Activated naive CD4-positive, alpha-beta T cell treated with anti-CD3 and anti-CD28 coated beads, Interleukin-2, amount 50 U/mL, for 24 hours (primary cell): ENCODE measurements around the gene DCHS2.

Experiments
- H3K27ac Mint-ChIP-seq: one replicate; pipeline ENCODE4 v1.8.0; 2021; ENCODE audit warnings: mild to moderate bottlenecking, mixed read lengths
- H3K27me3 Mint-ChIP-seq: one replicate; pipeline ENCODE4 v1.8.0; 2021; ENCODE audit warnings: mixed read lengths
- H3K36me3 Mint-ChIP-seq: one replicate; pipeline ENCODE4 v1.8.0; 2021; ENCODE audit warnings: mixed read lengths
- H3K4me1 Mint-ChIP-seq: one replicate; pipeline ENCODE4 v1.8.0; 2021; ENCODE audit warnings: mixed read lengths
- H3K4me3 Mint-ChIP-seq: one replicate; pipeline ENCODE4 v1.8.0; 2021; ENCODE audit warnings: mild to moderate bottlenecking, mixed read lengths
- H3K9me3 Mint-ChIP-seq: one replicate; pipeline ENCODE4 v1.8.0; 2021; ENCODE audit warnings: mixed read lengths

The DCHS2 gene

DNA sequence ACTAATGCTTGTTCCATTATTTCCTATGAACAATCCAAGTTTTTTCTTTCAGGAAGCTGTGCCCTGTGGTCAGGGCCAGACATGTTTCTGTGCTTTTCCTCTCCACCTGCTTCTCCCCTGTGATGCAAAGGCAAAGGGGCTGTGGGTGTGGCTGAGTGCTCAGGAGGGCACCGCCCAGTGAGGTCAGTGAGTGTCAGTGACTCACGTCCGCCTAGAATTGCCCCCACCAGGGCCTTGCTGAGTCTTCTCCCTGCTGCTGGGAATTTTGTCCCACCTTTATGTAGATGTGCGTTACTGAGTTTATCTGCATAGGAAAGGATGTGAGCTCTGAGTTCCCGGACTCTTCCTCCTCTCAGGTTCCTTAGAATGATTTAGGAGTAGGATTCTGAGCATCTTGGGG lies 283.2 kb downstream of the DCHS2 start:
- Mint-ChIP-seq H3K4me1 (no peaks in the 10 kb centered on the region), H3K4me3 (no peak overlapping the region), H3K36me3 (no peaks in the 10 kb centered on the region), H3K9me3 (no peaks in the 10 kb centered on the region), H3K27me3 (peaks cover 4% of the 10 kb centered on the region), H3K27ac (no peak overlapping the region)

DNA sequence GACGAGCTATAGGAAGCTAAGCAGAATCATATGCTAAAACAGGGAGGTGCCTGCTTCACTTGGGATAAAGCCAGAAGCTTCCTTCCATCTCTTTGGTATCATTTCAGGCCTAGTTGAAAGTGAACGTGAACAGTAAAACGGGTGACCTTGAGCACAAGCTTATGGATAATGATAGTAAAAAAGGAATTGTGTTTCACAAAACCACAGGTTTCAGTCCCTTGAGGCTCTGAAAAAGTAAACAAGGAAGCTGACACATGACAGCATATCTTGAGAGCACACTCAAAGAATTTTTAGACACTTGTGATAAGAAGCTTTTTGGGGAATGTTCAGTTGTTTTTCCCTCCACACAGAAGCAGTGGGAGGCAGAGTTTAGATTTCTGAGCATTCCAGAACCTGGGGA lies 286.1 kb downstream of the DCHS2 start:
- Mint-ChIP-seq H3K27me3 (peaks cover 10% of the 10 kb centered on the region), H3K4me1 (no peaks in the 10 kb centered on the region), H3K36me3 (no peaks in the 10 kb centered on the region), H3K27ac (no peak overlapping the region), H3K4me3 (no peak overlapping the region), H3K9me3 (no peaks in the 10 kb centered on the region)

DNA sequence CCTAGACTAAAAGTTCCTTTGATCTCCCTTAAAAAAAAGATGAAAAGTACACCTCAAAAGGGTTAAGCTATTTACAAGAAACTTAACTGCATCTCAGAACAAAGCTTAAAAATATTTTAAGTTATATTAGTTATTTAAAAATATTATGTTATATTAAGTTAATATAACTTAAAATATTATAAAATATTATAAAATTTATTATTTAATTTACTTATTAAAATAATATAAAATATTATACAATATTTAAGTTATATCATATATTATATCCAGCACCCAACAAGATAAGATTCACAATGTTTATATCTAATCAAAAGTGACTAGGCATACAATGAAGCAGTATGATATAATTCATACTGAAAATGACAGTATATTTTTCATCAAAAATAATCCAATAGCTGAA lies 296.9 kb downstream of the DCHS2 start:
- peaks cover 14% of the 10 kb centered on the region for H3K9me3 Mint-ChIP-seq
- H3K27ac Mint-ChIP-seq: no peak overlapping the region
- peaks cover 15% of the 10 kb centered on the region for H3K27me3 Mint-ChIP-seq
- H3K4me1 Mint-ChIP-seq: no peaks in the 10 kb centered on the region
- no peaks in the 10 kb centered on the region for H3K36me3 Mint-ChIP-seq
- H3K4me3 Mint-ChIP-seq: no peak overlapping the region

DNA sequence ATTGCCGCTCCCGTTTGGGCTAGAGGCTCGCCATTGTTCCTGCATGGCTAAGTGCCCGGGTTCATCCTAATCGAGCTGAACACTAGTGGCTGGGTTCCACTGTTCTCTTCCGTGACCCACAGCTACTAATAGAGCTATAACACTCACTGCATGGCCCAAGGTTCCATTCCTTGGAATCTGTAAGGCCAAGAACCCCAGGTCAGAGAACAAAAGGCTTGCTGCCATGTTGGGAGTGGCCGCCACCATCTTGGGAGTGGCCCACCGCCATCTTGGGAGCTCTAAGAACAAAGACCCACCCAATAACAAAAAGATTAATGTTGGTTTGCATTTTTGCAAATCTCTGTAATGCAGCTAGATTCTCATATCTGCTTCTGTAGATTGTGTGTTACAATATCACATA lies 299.0 kb downstream of the DCHS2 start:
- H3K4me3 Mint-ChIP-seq: no peak overlapping the region
- H3K4me1 Mint-ChIP-seq: no peaks in the 10 kb centered on the region
- H3K36me3 Mint-ChIP-seq: no peaks in the 10 kb centered on the region
- no peak overlapping the region for H3K27ac Mint-ChIP-seq
- peaks cover 13% of the 10 kb centered on the region for H3K9me3 Mint-ChIP-seq
- peaks cover 14% of the 10 kb centered on the region for H3K27me3 Mint-ChIP-seq

GRCh38 chr4:154189346-154189745 lies 302.3 kb downstream of the DCHS2 start:
- Mint-ChIP-seq H3K4me1 (no peaks in the 10 kb centered on the region), H3K36me3 (no peaks in the 10 kb centered on the region), H3K4me3 (no peak overlapping the region), H3K27ac (no peak overlapping the region), H3K9me3 (no peaks in the 10 kb centered on the region), H3K27me3 (peaks cover 12% of the 10 kb centered on the region)

DNA sequence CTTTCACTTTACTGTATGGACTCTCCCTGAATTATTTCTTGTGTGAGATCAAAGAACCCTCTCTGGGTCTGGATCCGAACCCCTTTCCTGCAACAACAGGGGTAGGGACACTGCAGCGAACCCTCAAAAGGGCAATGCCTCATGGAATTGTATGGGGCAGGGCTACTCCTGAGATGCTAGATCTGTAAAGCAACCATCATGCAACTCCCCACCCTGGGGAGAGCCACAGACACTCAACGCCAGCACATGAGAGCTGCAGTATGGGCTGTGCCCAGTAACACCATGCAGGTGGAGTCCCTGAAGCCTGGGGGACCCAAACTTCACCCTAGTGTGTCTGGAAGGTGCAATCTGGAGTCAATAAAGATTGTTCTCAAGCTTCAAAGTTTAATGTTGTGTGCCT lies 304.7 kb downstream of the DCHS2 start:
- H3K4me1 Mint-ChIP-seq: no peaks in the 10 kb centered on the region
- H3K27ac Mint-ChIP-seq: no peak overlapping the region
- H3K27me3 Mint-ChIP-seq: peaks cover 12% of the 10 kb centered on the region
- no peak overlapping the region for H3K4me3 Mint-ChIP-seq
- H3K36me3 Mint-ChIP-seq: no peaks in the 10 kb centered on the region
- no peaks in the 10 kb centered on the region for H3K9me3 Mint-ChIP-seq

GRCh38 chr4:154186035-154186434 lies 305.6 kb downstream of the DCHS2 start:
- Mint-ChIP-seq H3K9me3 (no peaks in the 10 kb centered on the region), H3K27me3 (peaks cover 9% of the 10 kb centered on the region), H3K36me3 (no peaks in the 10 kb centered on the region), H3K4me3 (no peak overlapping the region), H3K27ac (no peak overlapping the region), H3K4me1 (no peaks in the 10 kb centered on the region)

- H3K4me3 Mint-ChIP-seq: no peak overlapping the region
These were observed 307.4 kb downstream of the DCHS2 start for GRCh38 chr4:154184238-154184637.

DNA sequence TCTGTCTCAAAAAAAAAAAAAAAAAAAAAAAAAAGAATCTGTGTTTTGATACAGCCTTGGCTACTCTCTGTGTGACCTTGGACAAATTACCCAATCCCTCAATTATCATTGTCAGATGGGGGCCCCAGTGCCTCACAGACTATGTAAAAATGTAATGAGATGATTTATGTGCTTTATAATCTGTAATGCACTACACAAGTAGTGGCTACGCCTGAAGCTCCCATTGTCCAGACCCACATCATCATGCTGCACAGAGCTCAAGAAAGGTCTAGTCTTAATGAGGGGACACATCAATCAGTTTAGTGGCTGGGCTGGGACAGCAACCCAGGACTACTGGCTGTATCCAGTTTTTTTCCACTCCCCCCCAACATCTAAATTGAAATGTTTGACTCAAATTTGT lies 308.3 kb downstream of the DCHS2 start:
- H3K9me3 Mint-ChIP-seq: no peaks in the 10 kb centered on the region
- no peak overlapping the region for H3K4me3 Mint-ChIP-seq
- peaks cover 12% of the 10 kb centered on the region for H3K27me3 Mint-ChIP-seq
- no peaks in the 10 kb centered on the region for H3K36me3 Mint-ChIP-seq
- no peaks in the 10 kb centered on the region for H3K4me1 Mint-ChIP-seq
- no peak overlapping the region for H3K27ac Mint-ChIP-seq

More at GRCh38 chr4:154184238-154184637, 307.4 kb downstream of the DCHS2 start:
- Mint-ChIP-seq H3K36me3 (no peaks in the 10 kb centered on the region), H3K9me3 (no peaks in the 10 kb centered on the region), H3K27me3 (peaks cover 10% of the 10 kb centered on the region), H3K27ac (no peak overlapping the region), H3K4me1 (no peaks in the 10 kb centered on the region)
